ENCODE measurements around the gene PTGES3L. TPM values are rescaled to one million over a fixed set of nuclear protein-coding genes. Genes with fewer than 3 reads are reported as not detected.
A peak's percentile ranks its signal among the peaks of the same experiment; 100 is the strongest.

The PTGES3L gene
- total and polyA plus RNA-seq, 2 of the 13 experiments (the other 11 are each of a cell fraction or from before 2014, with no cell fraction given): 1.2 to 2.9 TPM

DNA sequence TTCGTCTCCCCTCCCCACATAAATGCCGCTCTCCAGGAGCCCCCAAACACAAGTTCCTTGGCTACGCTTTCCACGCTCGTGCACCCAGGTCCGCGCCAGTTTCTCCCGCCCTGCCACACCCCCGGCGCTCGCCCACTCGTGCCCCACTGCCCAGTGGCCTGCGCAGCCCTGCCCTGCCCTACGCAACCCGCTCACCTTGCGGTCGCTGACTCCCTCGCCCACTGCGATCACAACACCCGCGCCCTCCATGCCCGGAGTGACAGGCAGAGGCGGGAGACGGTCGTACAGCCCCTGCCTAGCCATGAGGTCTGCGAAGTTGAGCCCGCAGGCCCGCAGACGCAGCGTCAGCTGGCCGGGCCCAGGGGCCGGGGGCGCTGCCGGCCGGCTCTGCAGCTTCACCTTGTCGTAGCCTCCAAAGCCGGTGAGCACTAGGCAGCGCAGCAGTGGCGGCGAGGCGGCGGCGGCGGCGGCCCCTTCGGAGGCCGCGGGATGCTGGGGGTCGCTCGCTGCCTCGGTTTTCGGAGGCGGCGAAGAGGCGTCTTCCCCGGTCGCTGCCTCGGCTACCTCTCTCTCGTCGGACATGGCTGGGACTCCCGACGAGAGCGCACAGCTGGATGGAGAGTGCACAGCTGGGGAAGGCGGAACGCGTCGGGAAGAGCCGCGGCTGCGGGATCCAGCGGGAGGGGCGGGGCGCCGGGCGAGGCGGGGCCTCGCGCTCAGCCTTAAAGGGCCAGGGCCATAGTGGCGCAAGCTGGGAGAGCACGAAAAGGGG lies 42.0 kb upstream of the PTGES3L start, which contains the start of gene VAT1 (continued):
- TF ChIP-seq, protein P1, sequence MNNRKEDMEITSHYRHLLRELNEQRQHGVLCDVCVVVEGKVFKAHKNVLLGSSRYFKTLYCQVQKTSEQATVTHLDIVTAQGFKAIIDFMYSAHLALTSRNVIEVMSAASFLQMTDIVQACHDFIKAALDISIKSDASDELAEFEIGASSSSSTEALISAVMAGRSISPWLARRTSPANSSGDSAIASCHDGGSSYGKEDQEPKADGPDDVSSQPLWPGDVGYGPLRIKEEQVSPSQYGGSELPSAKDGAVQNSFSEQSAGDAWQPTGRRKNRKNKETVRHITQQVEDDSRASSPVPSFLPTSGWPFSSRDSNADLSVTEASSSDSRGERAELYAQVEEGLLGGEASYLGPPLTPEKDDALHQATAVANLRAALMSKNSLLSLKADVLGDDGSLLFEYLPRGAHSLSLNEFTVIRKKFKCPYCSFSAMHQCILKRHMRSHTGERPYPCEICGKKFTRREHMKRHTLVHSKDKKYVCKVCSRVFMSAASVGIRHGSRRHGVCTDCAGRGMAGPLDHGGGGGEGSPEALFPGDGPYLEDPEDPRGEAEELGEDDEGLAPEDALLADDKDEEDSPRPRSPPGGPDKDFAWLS (CRISPR knock-in tag; IDR thresholded peaks at IDR 0.05; ENCODE audit: borderline replicate concordance): peak; percentile 95; the same call in 1 of the 2 replicates
- TF ChIP-seq ZBTB7B (CRISPR knock-in tag; IDR thresholded peaks at IDR 0.05) (peak; percentile 88; the same call in 1 of the 2 replicates), DMAP1 (CRISPR knock-in tag; IDR thresholded peaks at IDR 0.05) (peak; percentile 68), KDM4B (CRISPR knock-in tag; IDR thresholded peaks at IDR 0.05) (0 out of 2 replicates have a peak, but pooled peaks have one; percentile 35), ZNF883 (CRISPR knock-in tag; IDR thresholded peaks at IDR 0.05; ENCODE audit: not compliant biosample characterization) (peak; percentile 90), CHD4 (IDR thresholded peaks at IDR 0.05; ENCODE audit: borderline replicate concordance, low read length) (no peak), TOPORS (CRISPR knock-in tag; IDR thresholded peaks at IDR 0.05) (peak; percentile 89; the same call in 1 of the 2 replicates), NRL (CRISPR knock-in tag; IDR thresholded peaks at IDR 0.05; ENCODE audit: borderline replicate concordance) (peak; percentile 72; the same call in 1 of the 2 replicates), NONO (IDR thresholded peaks at IDR 0.05) (no peak), NONO (CRISPR knock-in tag; conservative IDR thresholded peaks at IDR 0.05) (peak; percentile 84), ZKSCAN8 (CRISPR knock-in tag; IDR thresholded peaks at IDR 0.05; ENCODE audit: borderline replicate concordance) (no peak), ZNF678 (CRISPR knock-in tag; IDR thresholded peaks at IDR 0.05) (peak; percentile 74; the same call in 1 of the 2 replicates), GZF1 (CRISPR knock-in tag; IDR thresholded peaks at IDR 0.05) (no peak), ZNF530 (CRISPR knock-in tag; IDR thresholded peaks at IDR 0.05; ENCODE audit: low read depth) (no peak), ZNF484 (CRISPR knock-in tag; IDR thresholded peaks at IDR 0.05; ENCODE audit: borderline replicate concordance, low read depth) (peak; percentile 95; the same call in 1 of the 2 replicates), HNF4A (CRISPR knock-in tag; IDR thresholded peaks at IDR 0.05) (peak; percentile 19; the same call in 1 of the 2 replicates), SP5 (CRISPR knock-in tag; IDR thresholded peaks at IDR 0.05; ENCODE audit: borderline replicate concordance, low read depth) (peak; percentile 53; the same call in 1 of the 2 replicates)
- TF ChIP-seq, protein P2, sequence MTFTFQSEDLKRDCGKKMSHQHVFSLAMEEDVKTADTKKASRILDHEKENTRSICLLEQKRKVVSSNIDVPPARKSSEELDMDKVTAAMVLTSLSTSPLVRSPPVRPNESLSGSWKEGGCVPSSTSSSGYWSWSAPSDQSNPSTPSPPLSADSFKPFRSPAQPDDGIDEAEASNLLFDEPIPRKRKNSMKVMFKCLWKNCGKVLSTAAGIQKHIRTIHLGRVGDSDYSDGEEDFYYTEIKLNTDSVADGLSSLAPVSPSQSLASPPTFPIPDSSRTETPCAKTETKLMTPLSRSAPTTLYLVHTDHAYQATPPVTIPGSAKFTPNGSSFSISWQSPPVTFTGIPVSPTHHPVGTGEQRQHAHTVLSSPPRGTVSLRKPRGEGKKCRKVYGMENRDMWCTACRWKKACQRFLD (CRISPR knock-in tag; IDR thresholded peaks at IDR 0.05; ENCODE audit: borderline replicate concordance): peak; percentile 96
- TF ChIP-seq, protein P3, sequence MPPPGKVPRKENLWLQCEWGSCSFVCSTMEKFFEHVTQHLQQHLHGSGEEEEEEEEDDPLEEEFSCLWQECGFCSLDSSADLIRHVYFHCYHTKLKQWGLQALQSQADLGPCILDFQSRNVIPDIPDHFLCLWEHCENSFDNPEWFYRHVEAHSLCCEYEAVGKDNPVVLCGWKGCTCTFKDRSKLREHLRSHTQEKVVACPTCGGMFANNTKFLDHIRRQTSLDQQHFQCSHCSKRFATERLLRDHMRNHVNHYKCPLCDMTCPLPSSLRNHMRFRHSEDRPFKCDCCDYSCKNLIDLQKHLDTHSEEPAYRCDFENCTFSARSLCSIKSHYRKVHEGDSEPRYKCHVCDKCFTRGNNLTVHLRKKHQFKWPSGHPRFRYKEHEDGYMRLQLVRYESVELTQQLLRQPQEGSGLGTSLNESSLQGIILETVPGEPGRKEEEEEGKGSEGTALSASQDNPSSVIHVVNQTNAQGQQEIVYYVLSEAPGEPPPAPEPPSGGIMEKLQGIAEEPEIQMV (CRISPR knock-in tag; IDR thresholded peaks at IDR 0.05; ENCODE audit: low read depth): peak; percentile 88
- TF ChIP-seq, protein P4, sequence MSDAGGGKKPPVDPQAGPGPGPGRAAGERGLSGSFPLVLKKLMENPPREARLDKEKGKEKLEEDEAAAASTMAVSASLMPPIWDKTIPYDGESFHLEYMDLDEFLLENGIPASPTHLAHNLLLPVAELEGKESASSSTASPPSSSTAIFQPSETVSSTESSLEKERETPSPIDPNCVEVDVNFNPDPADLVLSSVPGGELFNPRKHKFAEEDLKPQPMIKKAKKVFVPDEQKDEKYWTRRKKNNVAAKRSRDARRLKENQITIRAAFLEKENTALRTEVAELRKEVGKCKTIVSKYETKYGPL (CRISPR knock-in tag; IDR thresholded peaks at IDR 0.05): no peak
- TF ChIP-seq, protein P5, sequence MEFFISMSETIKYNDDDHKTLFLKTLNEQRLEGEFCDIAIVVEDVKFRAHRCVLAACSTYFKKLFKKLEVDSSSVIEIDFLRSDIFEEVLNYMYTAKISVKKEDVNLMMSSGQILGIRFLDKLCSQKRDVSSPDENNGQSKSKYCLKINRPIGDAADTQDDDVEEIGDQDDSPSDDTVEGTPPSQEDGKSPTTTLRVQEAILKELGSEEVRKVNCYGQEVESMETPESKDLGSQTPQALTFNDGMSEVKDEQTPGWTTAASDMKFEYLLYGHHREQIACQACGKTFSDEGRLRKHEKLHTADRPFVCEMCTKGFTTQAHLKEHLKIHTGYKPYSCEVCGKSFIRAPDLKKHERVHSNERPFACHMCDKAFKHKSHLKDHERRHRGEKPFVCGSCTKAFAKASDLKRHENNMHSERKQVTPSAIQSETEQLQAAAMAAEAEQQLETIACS (CRISPR knock-in tag; IDR thresholded peaks at IDR 0.05): peak; percentile 38; the same call in 1 of the 2 replicates

All from HepG2 (cell line).